IMR-90 (cell line): ENCODE results near the gene TENM4. TPM values are rescaled to one million over a fixed set of nuclear protein-coding genes. Genes with fewer than 3 reads are reported as not detected.

Source experiments
- ATAC-seq: fragments of 200-7000 bp; cut with Tn5 transposase; 2 replicates; pipeline ENCODE4 v1.9.1; 2020; ENCODE audit warnings: low read depth, mild to moderate bottlenecking, moderate library complexity
- BruUV-seq: library from RNA; stranded (reverse); fragments of 400-500 nt; replicated peaks from 2 replicates; lab custom pipeline; 2021; lab: Mats Ljungman, UMichigan
- CTCF ChIA-PET: fragments of 300-600 bp; formaldehyde crosslinking; extraction: SDS; loops from one replicate; lab custom pipeline; 2021; ENCODE audit warnings: antibody characterized with exemption; lab: Yijun Ruan, JAX
- POLR2A ChIA-PET: fragments of 300-600 bp; sonication (Branson Sonifier 250); formaldehyde crosslinking; loops from one replicate; lab custom pipeline; 2022; ENCODE audit warnings: antibody characterized with exemption; ENCODE audit not compliant: unreplicated experiment; lab: Charles Lee
- DNase-seq: peaks from one replicate; pipeline ENCODE4 v3.0.0; 2013
- H2AFZ ChIP-seq: replicated peaks from 2 replicates; pipeline ENCODE3; 2013; ENCODE audit warnings: low read length, mild to moderate bottlenecking; ENCODE audit not compliant: poor library complexity
- H2AK5ac ChIP-seq: 2 replicates; pipeline ENCODE4 v1.6.1; 2013; ENCODE audit warnings: low read depth, low read length, inconsistent platforms
- H2AK9ac ChIP-seq: replicated peaks from 2 replicates; pipeline ENCODE3; 2013; ENCODE audit warnings: mild to moderate bottlenecking, low read depth, low read length, moderate library complexity; ENCODE audit not compliant: poor library complexity
- H2BK120ac ChIP-seq: 2 replicates; pipeline ENCODE4 v1.6.1; 2013; ENCODE audit warnings: low read depth, low read length, inconsistent platforms
- H2BK15ac ChIP-seq: 3 replicates; pipeline ENCODE4 v1.6.1; 2013; ENCODE audit warnings: low read depth, low read length, inconsistent platforms
- H2BK20ac ChIP-seq: 2 replicates; pipeline ENCODE4 v1.6.1; 2013; ENCODE audit warnings: low read depth, mild to moderate bottlenecking, inconsistent platforms, low read length, moderate library complexity
- H2BK5ac ChIP-seq: 2 replicates; pipeline ENCODE4 v1.6.1; 2013; ENCODE audit warnings: mild to moderate bottlenecking, low read depth, low read length, inconsistent platforms; ENCODE audit not compliant: poor library complexity, severe bottlenecking
- H3K14ac ChIP-seq: replicated peaks from 2 replicates; pipeline ENCODE4 v1.6.1; 2013; ENCODE audit warnings: low read depth, low read length, inconsistent platforms
- H3K18ac ChIP-seq: 2 replicates; pipeline ENCODE4 v1.6.1; 2013; ENCODE audit warnings: low read depth, low read length, control low read depth
- H3K23ac ChIP-seq: 2 replicates; pipeline ENCODE4 v1.6.1; 2013; ENCODE audit warnings: low read depth, low read length, inconsistent platforms
- H3K27ac ChIP-seq: 2 replicates; pipeline ENCODE4 v1.5.1; 2013; ENCODE audit warnings: mild to moderate bottlenecking, control low read depth, low read length; ENCODE audit not compliant: insufficient read depth
- H3K27me3 ChIP-seq: 2 replicates; pipeline ENCODE4 v1.6.1; 2013; ENCODE audit warnings: low read length; ENCODE audit not compliant: control insufficient read depth, insufficient read depth
- H3K36me3 ChIP-seq: 2 replicates; pipeline ENCODE4 v1.6.1; 2013; ENCODE audit warnings: low read length, mixed read lengths; ENCODE audit not compliant: control insufficient read depth, insufficient read depth
- H3K4ac ChIP-seq: 2 replicates; pipeline ENCODE4 v1.6.1; 2013; ENCODE audit warnings: low read depth, low read length, inconsistent platforms
- H3K4me1 ChIP-seq: 2 replicates; pipeline ENCODE4 v1.6.1; 2013; ENCODE audit warnings: low read length, mixed read lengths; ENCODE audit not compliant: control insufficient read depth, insufficient read depth
- H3K4me2 ChIP-seq: 2 replicates; pipeline ENCODE4 v1.6.1; 2013; ENCODE audit warnings: low read depth, mild to moderate bottlenecking, control low read depth, low read length, moderate library complexity
- H3K4me3 ChIP-seq: 2 replicates; pipeline ENCODE4 v1.5.1; 2013; ENCODE audit warnings: low read depth, mild to moderate bottlenecking, control low read depth, low read length, moderate library complexity; ENCODE audit not compliant: insufficient read depth
- H3K56ac ChIP-seq: 2 replicates; pipeline ENCODE4 v1.6.1; 2013; ENCODE audit warnings: low read length, inconsistent platforms; ENCODE audit not compliant: insufficient read depth; ENCODE audit errors: extremely low read depth
- H3K79me1 ChIP-seq, 2 experiments: 2 replicates each; pipeline ENCODE4 v1.6.1; 2013; ENCODE audit warnings: low read length in 2 of 2, inconsistent platforms in 1 of 2, low read depth in 1 of 2
- H3K9ac ChIP-seq: 2 replicates; pipeline ENCODE4 v1.6.1; 2013; ENCODE audit warnings: low read depth, low read length, control low read depth
- H3K9me1 ChIP-seq: 2 replicates; pipeline ENCODE4 v1.6.1; 2013; ENCODE audit warnings: low read length, inconsistent platforms; ENCODE audit not compliant: insufficient read depth
- H3K9me3 ChIP-seq: 2 replicates; pipeline ENCODE4 v1.6.1; 2013; ENCODE audit warnings: low read length; ENCODE audit not compliant: control insufficient read depth, insufficient read depth
- H4K20me1 ChIP-seq: 2 replicates; pipeline ENCODE4 v1.6.1; 2013; ENCODE audit warnings: low read length, inconsistent platforms; ENCODE audit not compliant: insufficient read depth
- H4K5ac ChIP-seq: 2 replicates; pipeline ENCODE4 v1.6.1; 2013; ENCODE audit warnings: mild to moderate bottlenecking, low read depth, low read length, control low read depth
- H4K8ac ChIP-seq, 2 experiments: 2 replicates each; pipeline ENCODE4 v1.6.1; 2013; ENCODE audit warnings: low read depth in 2 of 2, low read length in 2 of 2, control low read depth in 1 of 2, inconsistent platforms in 1 of 2
- H4K91ac ChIP-seq: 2 replicates; pipeline ENCODE4 v1.6.1; 2013; ENCODE audit warnings: low read depth, low read length, inconsistent platforms; ENCODE audit not compliant: insufficient read depth
- CHD1 ChIP-seq: IDR thresholded peaks from 2 replicates; pipeline ENCODE4 v1.6.1; 2012; ENCODE audit warnings: low read depth, low read length, improper control_type of control experiment
- FOS ChIP-seq: fragments of 150-350 bp; IDR thresholded peaks from 2 replicates; pipeline ENCODE4 v1.6.1; 2016; ENCODE audit warnings: low read depth, low read length
- MAZ ChIP-seq: IDR thresholded peaks from 2 replicates; pipeline ENCODE4 v1.6.1; 2012; ENCODE audit warnings: low read depth, mild to moderate bottlenecking, low read length, improper control_type of control experiment, moderate library complexity, borderline replicate concordance
- RAD21 ChIP-seq: IDR thresholded peaks from 2 replicates; pipeline ENCODE4 v1.6.1; 2012; ENCODE audit warnings: low read length, improper control_type of control experiment
- WGBS, 2 experiments: methylation state at CpG; one replicate each; pipeline versions ENCODE4 v1.1.5 to v1.1.7; 2013; ENCODE audit warnings: missing lambda C conversion rate in 2 of 2; ENCODE audit not compliant: insufficient read length in 1 of 2; ENCODE audit errors: extremely low coverage in 2 of 2; 5-methylcytosine and 5-hydroxymethylcytosine counted together
- dilution Hi-C: fragments of 300-500 bp; cut with HindIII; formaldehyde crosslinking; loops from one replicate; pipeline ENCODE4 v1.14.3; 2018; ENCODE audit warnings: low sequenced_read_pairs; ENCODE audit not compliant: unreplicated experiment
- in situ Hi-C: fragments of 300-500 bp; cut with MboI; formaldehyde crosslinking; loops from 3 replicates; pipeline ENCODE4 v1.14.3; 2019; ENCODE audit warnings: low sequenced_read_pairs, inconsistent platforms, mixed read lengths
- intact Hi-C: fragments of 100-400 bp; cut with micrococcal nuclease; formaldehyde crosslinking; loops from 2 replicates; pipeline ENCODE4 v1.10.0; 2022
- polyA plus RNA-seq, 3 experiments: library from polyadenylated mRNA; depleted of rRNA; stranded (reverse); fragments of >200 nt; gene quantifications; 2 replicates each; pipeline ENCODE4 v1.2.3, GENCODE V29; 2012; ENCODE audit warnings: low replicate concordance in 1 of 3
- total RNA-seq: library from RNA; depleted of rRNA; stranded (reverse); fragments of >200 nt; gene quantifications from 2 replicates; pipeline ENCODE4 v1.2.3, GENCODE V29; 2012

The TENM4 gene
- total and polyA plus RNA-seq, 2 of the 4 experiments (the other 2 are of a cell fraction): 7.4 to 9.0 TPM

- Histone ChIP-seq H3K79me1 (no peaks in the 10 kb centered on the region), H3K14ac (no peak overlapping the region), H3K9ac (no peak overlapping the region), H3K27ac (no peak overlapping the region), H4K5ac (no peak overlapping the region), H2BK5ac (no peak overlapping the region), H3K9me1 (peaks cover under 1% of the 10 kb centered on the region; the same call in 1 of the 2 replicates), H3K36me3 (peaks cover 4% of the 10 kb centered on the region), H4K20me1 (no peaks in the 10 kb centered on the region), H4K8ac (no peak overlapping the region), H2BK20ac (no peak overlapping the region), H3K56ac (no peak overlapping the region), H2AFZ (no peak overlapping the region), H3K18ac (no peak overlapping the region), H3K23ac (no peak overlapping the region), H2AK9ac (no peak overlapping the region), H2BK120ac (no peak overlapping the region), H4K91ac (no peak overlapping the region), H3K4me1 (peaks cover 2% of the 10 kb centered on the region; the same call in 1 of the 2 replicates), H3K27me3 (no peaks in the 10 kb centered on the region), H2AK5ac (no peak overlapping the region), H3K4ac (no peak overlapping the region), H3K9me3 (no peaks in the 10 kb centered on the region), H3K4me2 (no peak overlapping the region), H2BK15ac (no peak overlapping the region), H3K4me3 (no peak overlapping the region)
- TF ChIP-seq MAZ (no peak), RAD21 (no peak), FOS (no peak), CHD1 (no peak)
- no peak for DNase-seq
- in situ Hi-C loops: no loop called here
- no TSS peak for BruUV-seq
- no peak for ATAC-seq
- CTCF ChIA-PET: interaction anchor here (0.6 kb wide), 1 partner anchor 27 kb away, joined by 4 read pairs; no protein-coding TSS in a partner anchor
- POLR2A ChIA-PET: interaction anchor here (0.6 kb wide), 1 partner anchor 56 kb away, joined by 3 read pairs; no protein-coding TSS in a partner anchor
- dilution Hi-C loops: no loop called here
- intact Hi-C loops: no loop called here
- WGBS, 2 experiments: 100% methylated on average over 2 of the region's 7 CpGs; no CpG with 5 or more reads in 1 of the 2 experiments
Observed at GRCh38 chr11:78741741-78742140, 699.1 kb downstream of the TENM4 start.
